GM19463 (cell line): ENCODE measurements around the gene PNMA1.

Experiments used
- ATAC-seq: cut with Tn5 transposase; IDR thresholded peaks from one replicate; pipeline ENCODE4 v1.9.1; 2021; ENCODE audit warnings: mild to moderate bottlenecking, moderate library complexity; ENCODE audit not compliant: unreplicated experiment

Gene PNMA1

GRCh38 chr14:73678698-73679097 lies 35.5 kb downstream of the PNMA1 start:
- ATAC-seq, result no peak

- no peak for ATAC-seq
Observed at GRCh38 chr14:73674986-73675385, 39.2 kb downstream of the PNMA1 start.

- ATAC-seq, result no peak
Observed at GRCh38 chr14:73667854-73668253, 46.3 kb downstream of the PNMA1 start.

GRCh38 chr14:73666583-73666982 lies 47.6 kb downstream of the PNMA1 start:
- no peak for ATAC-seq

GRCh38 chr14:73665130-73665529 lies 49.1 kb downstream of the PNMA1 start:
- no peak for ATAC-seq

GRCh38 chr14:73663548-73664212 lies 50.5 kb downstream of the PNMA1 start:
- ATAC-seq, result no peak

- no peak for ATAC-seq
Observed at GRCh38 chr14:73662487-73662943, 51.7 kb downstream of the PNMA1 start.

GRCh38 chr14:73661872-73662271 lies 52.3 kb downstream of the PNMA1 start:
- no peak for ATAC-seq
